HepG2 (cell line): ENCODE data around the gene KIF13A. TPM values are rescaled to one million over a fixed set of nuclear protein-coding genes. Genes with fewer than 3 reads are reported as not detected.

ENCODE experiments used
- DNMT1 ChIP-seq: sonication (generic); formaldehyde crosslinking; IDR thresholded peaks from 2 replicates; pipeline ENCODE4 v1.5.1; 2020; ENCODE audit warnings: mild to moderate bottlenecking, missing genetic modification reagents
- DNMT3B ChIP-seq: conservative IDR thresholded peaks from 2 replicates; pipeline ENCODE4 v1.6.1; 2016; ENCODE audit warnings: missing biosample characterization, control low read depth
- GMEB1 ChIP-seq: sonication (generic); formaldehyde crosslinking; IDR thresholded peaks from 2 replicates; pipeline ENCODE4 v1.5.1; 2020; ENCODE audit warnings: missing genetic modification reagents, mild to moderate bottlenecking, borderline replicate concordance
- HNF1B ChIP-seq: sonication (generic); formaldehyde crosslinking; IDR thresholded peaks from 2 replicates; pipeline ENCODE4 v1.5.1; 2020; ENCODE audit warnings: mild to moderate bottlenecking, moderate library complexity, missing genetic modification reagents
- HOXA3 ChIP-seq: sonication (generic); formaldehyde crosslinking; IDR thresholded peaks from 2 replicates; pipeline ENCODE4 v1.5.0; 2020; ENCODE audit warnings: missing genetic modification reagents
- KAT8 ChIP-seq: IDR thresholded peaks from 2 replicates; pipeline ENCODE4 v1.6.1; 2016; ENCODE audit warnings: missing genetic modification reagents, missing compliant biosample characterization
- MAZ ChIP-seq, 2 experiments: sonication (generic) in 1 of 2; formaldehyde crosslinking in 1 of 2; IDR thresholded peaks; 2 replicates each; pipeline versions ENCODE4 v1.5.0 to v1.6.1; 2012 to 2020; ENCODE audit warnings: low read depth in 2 of 2, mild to moderate bottlenecking in 2 of 2, borderline replicate concordance in 1 of 2, improper control_type of control experiment in 1 of 2, low read length in 1 of 2, missing genetic modification reagents in 1 of 2, moderate library complexity in 1 of 2
- MYC ChIP-seq: sonication (generic); formaldehyde crosslinking; IDR thresholded peaks from 2 replicates; pipeline ENCODE4 v1.9.0; 2021; ENCODE audit warnings: missing genetic modification reagents, borderline replicate concordance
- PHF21A ChIP-seq: sonication (generic); formaldehyde crosslinking; IDR thresholded peaks from 2 replicates; pipeline ENCODE4 v1.5.0; 2020; ENCODE audit warnings: mild to moderate bottlenecking, missing genetic modification reagents
- SAFB2 ChIP-seq: sonication (generic); formaldehyde crosslinking; IDR thresholded peaks from 2 replicates; pipeline ENCODE4 v1.5.1; 2020; ENCODE audit warnings: missing genetic modification reagents, low read depth, mild to moderate bottlenecking, borderline replicate concordance
- SMAD1 ChIP-seq: sonication (generic); formaldehyde crosslinking; IDR thresholded peaks from 2 replicates; pipeline ENCODE4 v1.4.0; 2020; ENCODE audit warnings: missing genetic modification reagents, low read depth, mild to moderate bottlenecking, borderline replicate concordance
- TBL1XR1 ChIP-seq: fragments of 150-350 bp; IDR thresholded peaks from 2 replicates; pipeline ENCODE4 v1.6.1; 2014; ENCODE audit warnings: borderline replicate concordance, low read length; ENCODE audit not compliant: partially characterized antibody
- THRA ChIP-seq: sonication (generic); formaldehyde crosslinking; IDR thresholded peaks from 2 replicates; pipeline ENCODE4 v1.4.0; 2020; ENCODE audit warnings: missing genetic modification reagents, borderline replicate concordance
- ZBTB10 ChIP-seq: sonication (generic); formaldehyde crosslinking; IDR thresholded peaks from 2 replicates; pipeline ENCODE4 v1.4.0; 2020; ENCODE audit warnings: missing genetic modification reagents, borderline replicate concordance
- ZNF18 ChIP-seq: sonication (generic); formaldehyde crosslinking; IDR thresholded peaks from 2 replicates; pipeline ENCODE4 v1.8.0; 2022; ENCODE audit warnings: mild to moderate bottlenecking, missing genetic modification reagents; ENCODE audit not compliant: insufficient replicate concordance
- ZNF225 ChIP-seq: sonication (generic); formaldehyde crosslinking; IDR thresholded peaks from 2 replicates; pipeline ENCODE4 v1.4.0; 2020; ENCODE audit warnings: mild to moderate bottlenecking, missing genetic modification reagents
- ZNF839 ChIP-seq: sonication (generic); formaldehyde crosslinking; IDR thresholded peaks from 2 replicates; pipeline ENCODE4 v1.4.0; 2020; ENCODE audit warnings: missing genetic modification reagents, mild to moderate bottlenecking, borderline replicate concordance
- polyA plus RNA-seq, 8 experiments: library from polyadenylated mRNA; depleted of rRNA in 3 of 8; stranded (reverse) in 7 of 8; unstranded in 1 of 8; fragments of >200 nt; fragmentation: Illumina TruSeq in 4 of 8; extraction: Trizol in 4 of 8; gene quantifications; 2 replicates each; pipeline versions ENCODE4 v1.2.1 to v1.2.3, GENCODE V29; 2011 to 2016; ENCODE audit warnings: low read depth in 4 of 8, missing spikeins in 1 of 8, mixed read lengths in 1 of 8; ENCODE audit not compliant: insufficient read depth in 1 of 8
- total RNA-seq, 5 experiments: library from RNA; depleted of rRNA; stranded (reverse); fragments of >200 nt; fragmentation: Illumina TruSeq; extraction: Trizol; gene quantifications; 2 replicates each; pipeline ENCODE4 v1.2.3, GENCODE V29; 2016; ENCODE audit warnings: low read depth in 1 of 5

KIF13A gene
- total and polyA plus RNA-seq, 2 of the 13 experiments (the other 11 are each of a cell fraction or from before 2014, with no cell fraction given) = 21.1 to 37.2 TPM

GRCh38 chr6:17986656-17987446 is 584 bp downstream of the KIF13A start (continued):
- TF ChIP-seq ZBTB10 (CRISPR knock-in tag) = 0 out of 2 replicates have a peak, but pooled peaks have one; percentile 7
- no peak for TF ChIP-seq DNMT3B (CRISPR knock-in tag)
- TF ChIP-seq THRA (CRISPR knock-in tag) = peak; percentile 45; the same call in 1 of the 2 replicates
- TF ChIP-seq GMEB1 (CRISPR knock-in tag) = no peak
- TF ChIP-seq DNMT1 (CRISPR knock-in tag) = no peak
- TF ChIP-seq SMAD1 (CRISPR knock-in tag) = peak; percentile 50; the same call in 1 of the 2 replicates
- peak; percentile 74 for TF ChIP-seq ZNF18 (CRISPR knock-in tag)
- TF ChIP-seq ZNF225 = peak; percentile 28; the same call in 1 of the 2 replicates
- 0 out of 2 replicates have a peak, but pooled peaks have one; percentile 16 for TF ChIP-seq KAT8 (CRISPR knock-in tag)
- TF ChIP-seq MAZ (IDR thresholded peaks at IDR 0.05; ENCODE audit: borderline replicate concordance, low read depth, low read length) = no peak
- TF ChIP-seq MAZ (CRISPR knock-in tag; IDR thresholded peaks at IDR 0.05; ENCODE audit: low read depth) = peak; percentile 43
- peak; percentile 65; the same call in 1 of the 2 replicates for TF ChIP-seq HNF1B
- TF ChIP-seq MYC (CRISPR knock-in tag) = peak; percentile 44; the same call in 1 of the 2 replicates
- peak; percentile 73 for TF ChIP-seq TBL1XR1
- no peak for TF ChIP-seq ZNF839
- peak; percentile 65; the same call in 1 of the 2 replicates for TF ChIP-seq HOXA3 (CRISPR knock-in tag)
- no peak for TF ChIP-seq SAFB2 (CRISPR knock-in tag)
- TF ChIP-seq PHF21A = peak; percentile 69; the same call in 1 of the 2 replicates
